HL-60 (cell line): ENCODE data around the gene UGT1A4.

Experiments used
- DNase-seq, 2 experiments: peaks; one replicate each; pipeline ENCODE4 v3.0.0-alpha.2; 2010 to 2020; ENCODE audit warnings: low read depth in 1 of 2, low spot score in 1 of 2
- H3K27ac ChIP-seq: fragments of 250-450 bp; sonication (Bioruptor Pico); replicated peaks from 2 replicates; pipeline ENCODE4 v1.5.1; 2020; ENCODE audit warnings: mild to moderate bottlenecking, moderate library complexity
- H3K27me3 ChIP-seq: fragments of 250-450 bp; sonication (Bioruptor Pico); 2 replicates; pipeline ENCODE4 v1.5.1; 2021; ENCODE audit warnings: mild to moderate bottlenecking, moderate library complexity; ENCODE audit not compliant: insufficient read depth, poor library complexity, severe bottlenecking
- H3K4me3 ChIP-seq: replicated peaks from 2 replicates; pipeline ENCODE4 v1.5.1; 2011; ENCODE audit warnings: mild to moderate bottlenecking, control low read depth, low read length; ENCODE audit not compliant: insufficient read depth
- CTCF ChIP-seq: IDR thresholded peaks from one replicate; pipeline ENCODE4 v1.5.1; 2011; ENCODE audit warnings: low read length, control low read depth, inconsistent platforms; ENCODE audit not compliant: insufficient read depth
- GABPA ChIP-seq: IDR thresholded peaks from 2 replicates; pipeline ENCODE4 v1.6.1; 2012; ENCODE audit warnings: low read depth
- POLR2AphosphoS5 ChIP-seq: IDR thresholded peaks from 2 replicates; pipeline ENCODE4 v1.6.1; 2012; ENCODE audit warnings: low read depth
- SPI1 ChIP-seq: IDR thresholded peaks from 2 replicates; pipeline ENCODE4 v1.6.1; 2012; ENCODE audit warnings: low read depth, mild to moderate bottlenecking, borderline replicate concordance
- TF ChIP-seq, protein P1 (sequence below): IDR thresholded peaks from 2 replicates; pipeline ENCODE4 v1.6.1; 2012; ENCODE audit warnings: low read depth; ENCODE audit not compliant: insufficient replicate concordance

UGT1A4 gene

GRCh38 chr2:233818639-233819621, 100.4 kb downstream of the UGT1A4 start:
- no peak overlapping the region for H3K4me3 ChIP-seq
- no peak overlapping the region for H3K27ac ChIP-seq
- no peak for DNase-seq
- TF ChIP-seq GABPA (no peak), POLR2AphosphoS5 (no peak), SPI1 (no peak), CTCF (no peak)
- TF ChIP-seq, protein P1, sequence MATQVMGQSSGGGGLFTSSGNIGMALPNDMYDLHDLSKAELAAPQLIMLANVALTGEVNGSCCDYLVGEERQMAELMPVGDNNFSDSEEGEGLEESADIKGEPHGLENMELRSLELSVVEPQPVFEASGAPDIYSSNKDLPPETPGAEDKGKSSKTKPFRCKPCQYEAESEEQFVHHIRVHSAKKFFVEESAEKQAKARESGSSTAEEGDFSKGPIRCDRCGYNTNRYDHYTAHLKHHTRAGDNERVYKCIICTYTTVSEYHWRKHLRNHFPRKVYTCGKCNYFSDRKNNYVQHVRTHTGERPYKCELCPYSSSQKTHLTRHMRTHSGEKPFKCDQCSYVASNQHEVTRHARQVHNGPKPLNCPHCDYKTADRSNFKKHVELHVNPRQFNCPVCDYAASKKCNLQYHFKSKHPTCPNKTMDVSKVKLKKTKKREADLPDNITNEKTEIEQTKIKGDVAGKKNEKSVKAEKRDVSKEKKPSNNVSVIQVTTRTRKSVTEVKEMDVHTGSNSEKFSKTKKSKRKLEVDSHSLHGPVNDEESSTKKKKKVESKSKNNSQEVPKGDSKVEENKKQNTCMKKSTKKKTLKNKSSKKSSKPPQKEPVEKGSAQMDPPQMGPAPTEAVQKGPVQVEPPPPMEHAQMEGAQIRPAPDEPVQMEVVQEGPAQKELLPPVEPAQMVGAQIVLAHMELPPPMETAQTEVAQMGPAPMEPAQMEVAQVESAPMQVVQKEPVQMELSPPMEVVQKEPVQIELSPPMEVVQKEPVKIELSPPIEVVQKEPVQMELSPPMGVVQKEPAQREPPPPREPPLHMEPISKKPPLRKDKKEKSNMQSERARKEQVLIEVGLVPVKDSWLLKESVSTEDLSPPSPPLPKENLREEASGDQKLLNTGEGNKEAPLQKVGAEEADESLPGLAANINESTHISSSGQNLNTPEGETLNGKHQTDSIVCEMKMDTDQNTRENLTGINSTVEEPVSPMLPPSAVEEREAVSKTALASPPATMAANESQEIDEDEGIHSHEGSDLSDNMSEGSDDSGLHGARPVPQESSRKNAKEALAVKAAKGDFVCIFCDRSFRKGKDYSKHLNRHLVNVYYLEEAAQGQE: no peak
- no peaks in the 10 kb centered on the region for H3K27me3 ChIP-seq

- H3K27ac ChIP-seq: no peak overlapping the region
- DNase-seq: no peak
- H3K4me3 ChIP-seq: no peak overlapping the region
- H3K27me3 ChIP-seq: no peaks in the 10 kb centered on the region
- TF ChIP-seq GABPA (no peak), POLR2AphosphoS5 (no peak), SPI1 (no peak), CTCF (no peak)
- TF ChIP-seq, protein P1: no peak
These were observed 101.6 kb downstream of the UGT1A4 start for GRCh38 chr2:233819884-233820773.

GRCh38 chr2:233820774-233821105, 102.2 kb downstream of the UGT1A4 start:
- H3K27me3 ChIP-seq: no peaks in the 10 kb centered on the region
- no peak for TF ChIP-seq CTCF
- TF ChIP-seq GABPA: no peak
- TF ChIP-seq POLR2AphosphoS5: no peak
- TF ChIP-seq SPI1: no peak
- TF ChIP-seq, protein P1: no peak

More at GRCh38 chr2:233820774-233821105, 102.2 kb downstream of the UGT1A4 start:
- DNase-seq: no peak
- Histone ChIP-seq H3K27ac (no peak overlapping the region), H3K4me3 (no peak overlapping the region)
